Measurements from ENCODE around the gene VWCE.

The VWCE gene

DNA sequence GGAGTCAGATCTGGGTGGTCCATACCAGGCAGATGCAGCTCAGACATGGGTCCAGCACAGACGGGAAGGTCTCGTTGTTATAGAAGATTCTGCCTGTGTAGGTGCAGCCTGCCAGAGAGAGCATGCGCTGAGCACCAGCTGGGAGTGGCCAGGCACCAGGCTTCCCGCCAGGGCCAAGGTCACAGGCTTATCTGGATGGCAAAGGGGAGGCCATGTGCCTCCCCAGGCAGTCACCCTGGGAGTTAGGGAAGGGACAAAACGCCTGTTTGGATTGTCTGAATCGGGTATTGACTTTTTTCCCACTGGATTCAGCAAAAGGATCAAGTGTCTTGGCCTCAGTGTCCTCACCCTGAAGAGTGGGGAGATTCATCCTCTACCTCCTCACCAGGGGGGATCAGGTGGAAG, 27.7 kb downstream of the VWCE start:
- no peak for DNase-seq (ENCODE audit: low read depth, low spot score)
- H3K4me3 ChIP-seq (ENCODE audit: low read depth, low read length): no peak overlapping the region
- in situ Hi-C loops (cut with HindIII; ENCODE audit: low sequenced_read_pairs): no loop called here
- TF ChIP-seq, protein P1, sequence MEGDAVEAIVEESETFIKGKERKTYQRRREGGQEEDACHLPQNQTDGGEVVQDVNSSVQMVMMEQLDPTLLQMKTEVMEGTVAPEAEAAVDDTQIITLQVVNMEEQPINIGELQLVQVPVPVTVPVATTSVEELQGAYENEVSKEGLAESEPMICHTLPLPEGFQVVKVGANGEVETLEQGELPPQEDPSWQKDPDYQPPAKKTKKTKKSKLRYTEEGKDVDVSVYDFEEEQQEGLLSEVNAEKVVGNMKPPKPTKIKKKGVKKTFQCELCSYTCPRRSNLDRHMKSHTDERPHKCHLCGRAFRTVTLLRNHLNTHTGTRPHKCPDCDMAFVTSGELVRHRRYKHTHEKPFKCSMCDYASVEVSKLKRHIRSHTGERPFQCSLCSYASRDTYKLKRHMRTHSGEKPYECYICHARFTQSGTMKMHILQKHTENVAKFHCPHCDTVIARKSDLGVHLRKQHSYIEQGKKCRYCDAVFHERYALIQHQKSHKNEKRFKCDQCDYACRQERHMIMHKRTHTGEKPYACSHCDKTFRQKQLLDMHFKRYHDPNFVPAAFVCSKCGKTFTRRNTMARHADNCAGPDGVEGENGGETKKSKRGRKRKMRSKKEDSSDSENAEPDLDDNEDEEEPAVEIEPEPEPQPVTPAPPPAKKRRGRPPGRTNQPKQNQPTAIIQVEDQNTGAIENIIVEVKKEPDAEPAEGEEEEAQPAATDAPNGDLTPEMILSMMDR (IDR thresholded peaks at IDR 0.05; ENCODE audit: low read depth, low read length): no peak

DNA sequence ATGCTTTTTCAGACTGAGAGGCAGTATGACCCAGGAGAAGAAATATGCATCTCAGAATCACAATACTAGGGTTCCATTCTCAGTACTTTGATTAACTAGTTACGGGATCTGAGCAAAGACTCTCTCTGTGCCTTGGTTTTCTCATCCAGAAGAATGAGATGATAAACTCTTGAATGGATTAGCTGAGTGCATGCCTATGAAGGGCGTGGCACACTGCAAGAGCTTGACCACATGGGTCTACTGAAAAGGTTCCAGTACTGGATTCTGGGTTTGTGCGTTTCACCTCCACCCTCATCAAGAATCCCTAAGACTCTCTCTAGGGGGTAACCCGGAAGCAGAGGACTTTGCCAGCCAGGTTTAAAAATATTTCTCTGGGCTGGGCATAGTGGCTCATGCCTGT, 28.5 kb downstream of the VWCE start:
- TF ChIP-seq, protein P1 (IDR thresholded peaks at IDR 0.05; ENCODE audit: low read depth, low read length): no peak
- DNase-seq (ENCODE audit: low read depth, low spot score): no peak
- in situ Hi-C loops (cut with HindIII; ENCODE audit: low sequenced_read_pairs): no loop called here
- H3K4me3 ChIP-seq (ENCODE audit: low read depth, low read length): no peak overlapping the region

DNA sequence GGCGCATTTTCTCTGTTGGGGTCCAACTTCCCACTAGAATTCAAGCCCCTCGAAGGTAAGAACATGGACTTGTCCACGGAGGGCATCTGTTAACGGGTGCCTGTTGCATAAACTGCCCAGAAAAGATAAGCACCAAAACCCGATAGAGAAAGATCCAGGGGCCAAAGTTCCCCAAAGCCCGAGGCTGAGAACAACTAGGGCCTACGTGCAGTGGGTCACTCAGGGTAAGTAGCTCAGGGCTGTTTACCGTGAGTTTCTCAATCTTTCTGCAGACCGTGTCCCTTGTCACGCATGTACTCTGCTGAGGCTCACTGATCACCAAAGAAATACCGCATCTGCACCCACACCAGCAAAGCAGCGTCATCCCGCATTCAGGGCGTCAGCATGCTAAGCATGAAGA, 29.8 kb downstream of the VWCE start:
- no peak for DNase-seq (ENCODE audit: low read depth, low spot score)
- in situ Hi-C loops (cut with HindIII; ENCODE audit: low sequenced_read_pairs): no loop called here
- H3K4me3 ChIP-seq (ENCODE audit: low read depth, low read length): no peak overlapping the region
- TF ChIP-seq, protein P1 (IDR thresholded peaks at IDR 0.05; ENCODE audit: low read depth, low read length): no peak

DNA sequence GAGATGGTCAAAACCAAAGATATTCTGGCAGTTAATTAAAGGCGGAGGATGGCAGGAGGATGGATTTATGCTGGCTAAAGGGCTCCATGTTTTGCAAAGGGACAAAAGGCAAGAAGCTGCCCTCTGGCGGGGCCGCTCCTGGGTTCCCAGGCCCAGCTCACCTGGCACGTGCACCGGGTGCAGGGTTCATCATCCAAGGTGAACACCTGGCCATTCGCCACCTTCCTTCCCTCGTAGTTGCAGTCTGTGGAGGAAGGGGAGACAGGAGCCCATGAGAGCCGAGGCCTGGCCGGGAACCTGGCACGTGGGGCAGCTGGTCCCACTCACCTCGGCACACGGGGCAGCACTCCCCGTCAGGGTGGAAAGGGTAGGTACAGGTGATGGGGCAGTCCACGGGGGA, 30.3 kb downstream of the VWCE start:
- in situ Hi-C loops (cut with HindIII; ENCODE audit: low sequenced_read_pairs): no loop called here
- DNase-seq (ENCODE audit: low read depth, low spot score): no peak
- TF ChIP-seq, protein P1 (IDR thresholded peaks at IDR 0.05; ENCODE audit: low read depth, low read length): no peak
- H3K4me3 ChIP-seq (ENCODE audit: low read depth, low read length): no peak overlapping the region

DNA sequence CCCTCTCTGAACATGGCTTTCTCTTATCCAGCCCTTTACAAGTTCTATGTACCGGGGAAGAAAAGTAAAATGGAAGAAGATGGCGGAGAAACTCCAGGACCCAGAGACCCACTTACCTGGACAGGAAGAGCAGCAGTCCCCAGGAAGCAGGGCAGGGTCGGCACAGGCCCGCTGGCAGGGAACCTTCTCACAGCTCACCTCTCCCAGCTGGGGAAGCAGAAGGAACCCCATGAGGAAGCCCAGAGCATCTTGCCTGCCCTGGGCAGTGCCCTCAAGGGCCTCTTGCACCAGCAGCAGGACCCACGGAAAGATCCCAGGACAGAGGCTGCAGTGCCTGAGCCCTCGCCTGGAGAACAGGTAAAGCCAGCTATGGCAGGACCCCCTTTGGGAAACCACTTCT, 30.7 kb downstream of the VWCE start:
- in situ Hi-C loops (cut with HindIII; ENCODE audit: low sequenced_read_pairs): no loop called here
- DNase-seq (ENCODE audit: low read depth, low spot score): no peak
- H3K4me3 ChIP-seq (ENCODE audit: low read depth, low read length): no peak overlapping the region
- TF ChIP-seq, protein P1 (IDR thresholded peaks at IDR 0.05; ENCODE audit: low read depth, low read length): no peak

DNA sequence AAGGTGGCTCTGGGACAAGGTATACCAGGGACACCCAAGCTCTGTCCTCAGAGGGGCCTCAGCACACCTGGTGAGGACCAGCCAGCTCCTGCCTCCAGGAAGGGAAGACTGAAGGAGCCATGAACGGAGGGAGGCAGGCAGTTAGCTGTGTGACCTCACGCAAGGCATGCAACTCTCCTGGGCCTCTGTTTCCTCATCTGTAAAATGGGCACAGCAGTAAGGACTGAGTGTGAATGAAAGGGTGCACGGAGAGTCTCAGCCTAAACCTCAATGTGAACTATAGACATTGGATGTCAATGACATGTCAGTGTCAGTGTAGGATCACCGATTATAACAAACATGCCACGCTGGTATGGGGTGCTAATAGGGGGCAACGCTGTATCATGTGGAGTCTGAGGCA, 35.8 kb downstream of the VWCE start:
- DNase-seq (ENCODE audit: low read depth, low spot score): no peak
- H3K4me3 ChIP-seq (ENCODE audit: low read depth, low read length): no peak overlapping the region
- TF ChIP-seq, protein P1 (IDR thresholded peaks at IDR 0.05; ENCODE audit: low read depth, low read length): no peak
- in situ Hi-C loops (cut with HindIII; ENCODE audit: low sequenced_read_pairs): no loop called here

DNA sequence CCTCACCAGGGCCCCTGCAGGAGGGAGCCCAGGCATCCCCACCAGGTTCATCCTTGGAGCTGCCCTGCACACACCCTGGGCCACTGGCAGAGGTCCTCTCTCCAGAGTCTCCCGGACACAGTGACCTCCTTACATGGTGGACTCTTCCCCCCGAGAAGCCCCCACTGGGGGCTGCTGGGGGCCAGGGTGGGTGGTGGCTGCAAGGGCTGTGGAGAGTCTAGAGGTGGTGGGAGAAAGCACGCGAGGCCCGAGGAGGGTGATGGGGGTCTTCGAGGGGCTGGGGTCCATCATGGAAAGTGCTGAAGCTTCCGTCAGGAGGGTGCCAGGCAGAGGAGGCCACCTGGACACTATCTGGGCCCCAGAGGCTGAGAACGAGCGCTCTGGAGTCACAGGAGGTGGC, 36.6 kb downstream of the VWCE start:
- TF ChIP-seq, protein P1 (IDR thresholded peaks at IDR 0.05; ENCODE audit: low read depth, low read length): no peak
- in situ Hi-C loops (cut with HindIII; ENCODE audit: low sequenced_read_pairs): no loop called here
- no peak for DNase-seq (ENCODE audit: low read depth, low spot score)
- no peak overlapping the region for H3K4me3 ChIP-seq (ENCODE audit: low read depth, low read length)

Measured in astrocyte of the spinal cord (primary cell).